ENCODE measurements around the gene LRRC8D.
A peak's percentile ranks its signal among the peaks of the same experiment; 100 is the strongest.

- no peak for TF ChIP-seq CTBP1 (IDR thresholded peaks at IDR 0.05; ENCODE audit: borderline replicate concordance)
- TF ChIP-seq ZNF384 (IDR thresholded peaks at IDR 0.05), result 0 out of 2 replicates have a peak, but pooled peaks have one; percentile 14
- TF ChIP-seq ARNT (IDR thresholded peaks at IDR 0.05), result no peak
- no peak for TF ChIP-seq FOXK2 (IDR thresholded peaks at IDR 0.05)
These were observed 129.9 kb downstream of the LRRC8D start for GRCh38 chr1:89950703-89951102.

Data from HEK293T (cell line).